Body of pancreas (tissue), 4 donors: ENCODE data around the gene LRIT2. TPM values are rescaled to one million over a fixed set of nuclear protein-coding genes. Genes with fewer than 3 reads are reported as not detected.

Source experiments
- ATAC-seq: fragments of 150-250 bp; one replicate; pipeline ENCODE4 v1.9.1; 2016
- DNase-seq, 4 donors: peaks; one replicate each; pipeline ENCODE4 v3.0.0-alpha.2; 2019
- H3K27ac ChIP-seq, 4 donors: fragments of 200-600 bp; sonication (generic); 1 replicate in 3 of 4; 2 replicates in 1 of 4; pipeline versions ENCODE4 v1.5.1 to v1.6.1; 2016 to 2019; ENCODE audit warnings: mild to moderate bottlenecking in 1 of 4, mixed read lengths in 1 of 4, moderate library complexity in 1 of 4
- H3K27me3 ChIP-seq, 2 donors: fragments of 200-600 bp; sonication (generic); one replicate each; pipeline ENCODE4 v1.6.0; 2016; ENCODE audit warnings: mild to moderate bottlenecking in 1 of 2
- H3K36me3 ChIP-seq, 2 donors: fragments of 200-600 bp; sonication (generic); replicated peaks in 1 of 2; 2 replicates each; pipeline ENCODE4 v1.5.1; 2016; ENCODE audit warnings: low read depth in 2 of 2; ENCODE audit not compliant: insufficient read depth in 1 of 2
- H3K4me1 ChIP-seq: fragments of 200-600 bp; sonication (generic); one replicate; pipeline ENCODE4 v1.6.0; 2016
- H3K4me3 ChIP-seq, 2 donors: fragments of 200-600 bp; sonication (generic); 1 replicate in 1 of 2; 2 replicates in 1 of 2; pipeline ENCODE4 v1.5.1; 2016 to 2019
- H3K9me3 ChIP-seq, 3 donors: fragments of 200-600 bp; sonication (generic); 1 replicate in 2 of 3; 2 replicates in 1 of 3; pipeline ENCODE4 v1.5.1; 2016
- CTCF ChIP-seq, 7 experiments: fragments of 450-650 bp in 4 of 7; fragments of 200-600 bp in 3 of 7; sonication (generic) in 3 of 7; IDR thresholded peaks; one replicate each; pipeline ENCODE4 v1.5.1; 2016 to 2019; ENCODE audit warnings: antibody characterized with exemption in 7 of 7
- POLR2A ChIP-seq, 3 donors: fragments of 450-650 bp; IDR thresholded peaks; one replicate each; pipeline ENCODE4 v1.6.1; 2016; ENCODE audit warnings: antibody characterized with exemption in 3 of 3, mild to moderate bottlenecking in 2 of 3
- WGBS, 2 donors: methylation state at CpG; one replicate each; pipeline ENCODE4 v1.1.5; 2017; 5-methylcytosine and 5-hydroxymethylcytosine counted together
- intact Hi-C: fragments of 100-400 bp; cut with DNase I; formaldehyde crosslinking; loops from one replicate; pipeline ENCODE4 v1.15.1; 2023
- total RNA-seq, 2 donors: library from RNA; depleted of rRNA; stranded (reverse); fragments of >200 nt; gene quantifications; one replicate each; pipeline ENCODE4 v1.1.0, GENCODE V29; 2016

Gene LRIT2
- total RNA-seq, 2 donors from 2014 or later, result not detected

GRCh38 chr10:84205049-84205852 lies 20.1 kb downstream of the LRIT2 start:
- intact Hi-C loops, result no loop called here
- DNase-seq, result peak in 2 of 4 donors; percentile 25 to 48
- TF ChIP-seq POLR2A (IDR thresholded peaks at IDR 0.05) (no peak), CTCF (IDR thresholded peaks at IDR 0.05) (peak; percentile 15 to 46 (median 38))
- H3K9me3 ChIP-seq, result no peaks in the 10 kb centered on the region
- no peaks in the 10 kb centered on the region for H3K36me3 ChIP-seq
- no peaks in the 10 kb centered on the region for H3K4me1 ChIP-seq
- no peaks in the 10 kb centered on the region for H3K27me3 ChIP-seq
- no peak overlapping the region for H3K4me3 ChIP-seq
- WGBS, 2 donors, result 29 to 30% methylated on average over 8 of the region's 8 CpGs
- H3K27ac ChIP-seq, result no peak overlapping the region
- no peak for ATAC-seq

GRCh38 chr10:84204610-84205009 lies 20.7 kb downstream of the LRIT2 start:
- H3K36me3 ChIP-seq, result no peaks in the 10 kb centered on the region
- H3K27me3 ChIP-seq, result no peaks in the 10 kb centered on the region
- ATAC-seq (no peak), DNase-seq (no peak)
- H3K9me3 ChIP-seq, result no peaks in the 10 kb centered on the region
- no peak overlapping the region for H3K27ac ChIP-seq
- 77 to 86% methylated on average over 4 of the region's 4 CpGs for WGBS, 2 donors
- no peaks in the 10 kb centered on the region for H3K4me1 ChIP-seq
- intact Hi-C loops, result no loop called here
- TF ChIP-seq POLR2A (IDR thresholded peaks at IDR 0.05) (no peak), CTCF (IDR thresholded peaks at IDR 0.05) (no peak)
- no peak overlapping the region for H3K4me3 ChIP-seq

GRCh38 chr10:84204122-84204521 lies 21.2 kb downstream of the LRIT2 start:
- Histone ChIP-seq H3K36me3 (no peaks in the 10 kb centered on the region), H3K9me3 (no peaks in the 10 kb centered on the region), H3K27me3 (no peaks in the 10 kb centered on the region), H3K4me3 (no peak overlapping the region), H3K27ac (no peak overlapping the region), H3K4me1 (no peaks in the 10 kb centered on the region)
- intact Hi-C loops, result no loop called here
- ATAC-seq (no peak), DNase-seq (no peak)
- 83% methylated on average over 1 to 4 of the region's 4 CpGs for WGBS, 2 donors
- TF ChIP-seq POLR2A (IDR thresholded peaks at IDR 0.05) (no peak), CTCF (IDR thresholded peaks at IDR 0.05) (no peak)

- intact Hi-C loops, result no loop called here
- H3K36me3 ChIP-seq, result no peaks in the 10 kb centered on the region
- no peaks in the 10 kb centered on the region for H3K9me3 ChIP-seq
- 76 to 100% methylated on average over 4 to 5 of the region's 5 CpGs for WGBS, 2 donors
- TF ChIP-seq POLR2A (IDR thresholded peaks at IDR 0.05), result no peak
- TF ChIP-seq CTCF (IDR thresholded peaks at IDR 0.05), result no peak
- no peaks in the 10 kb centered on the region for H3K4me1 ChIP-seq
- no peak overlapping the region for H3K4me3 ChIP-seq
- no peak overlapping the region for H3K27ac ChIP-seq
- ATAC-seq, result no peak
- no peaks in the 10 kb centered on the region for H3K27me3 ChIP-seq
- DNase-seq, result no peak
These were observed 23.0 kb downstream of the LRIT2 start for GRCh38 chr10:84202349-84202748.

- intact Hi-C loops, result no loop called here
- ATAC-seq (no peak), DNase-seq (no peak)
- Histone ChIP-seq H3K36me3 (no peaks in the 10 kb centered on the region), H3K27ac (no peak overlapping the region), H3K4me1 (no peaks in the 10 kb centered on the region), H3K27me3 (no peaks in the 10 kb centered on the region), H3K4me3 (no peak overlapping the region), H3K9me3 (no peaks in the 10 kb centered on the region)
- 79 to 85% methylated on average over 11 of the region's 11 CpGs for WGBS, 2 donors
- TF ChIP-seq CTCF (IDR thresholded peaks at IDR 0.05) (no peak), POLR2A (IDR thresholded peaks at IDR 0.05) (no peak)
These were observed 23.7 kb downstream of the LRIT2 start for GRCh38 chr10:84201682-84202081.
